Progenitor cell of endocrine pancreas (in vitro differentiated cells): ENCODE measurements around the gene ARFGAP2. TPM values are rescaled to one million over a fixed set of nuclear protein-coding genes. Genes with fewer than 3 reads are reported as not detected.

Experiments
- DNase-seq: peaks from one replicate; pipeline ENCODE4 v3.0.0; 2021; ENCODE audit warnings: low spot score; ENCODE audit not compliant: unreplicated experiment
- H3K27ac Mint-ChIP-seq: 2 replicates; pipeline ENCODE4 v1.8.0; 2021; ENCODE audit warnings: mild to moderate bottlenecking, moderate library complexity, mixed read lengths
- H3K27me3 Mint-ChIP-seq: 2 replicates; pipeline ENCODE4 v1.8.0; 2021; ENCODE audit warnings: mixed read lengths
- H3K36me3 Mint-ChIP-seq: 2 replicates; pipeline ENCODE4 v1.8.0; 2022; ENCODE audit warnings: mixed read lengths; ENCODE audit not compliant: insufficient read depth
- H3K4me1 Mint-ChIP-seq: 2 replicates; pipeline ENCODE4 v1.8.0; 2021; ENCODE audit warnings: low read depth, mixed read lengths
- H3K4me3 Mint-ChIP-seq: 2 replicates; pipeline ENCODE4 v1.8.0; 2021; ENCODE audit warnings: low read depth, mild to moderate bottlenecking, moderate library complexity, mixed read lengths
- H3K9me3 Mint-ChIP-seq: 2 replicates; pipeline ENCODE4 v1.8.0; 2021; ENCODE audit warnings: low read depth, mixed read lengths
- CTCF ChIP-seq: fragments of 200-600 bp; sonication (generic); IDR thresholded peaks from one replicate; pipeline ENCODE4 v1.5.0; 2021; ENCODE audit warnings: antibody characterized with exemption, mild to moderate bottlenecking; ENCODE audit not compliant: unreplicated experiment
- total RNA-seq: library from RNA; stranded (reverse); gene quantifications from 2 replicates; pipeline ENCODE4 v1.2.1, GENCODE V29; 2021

The ARFGAP2 gene
- total RNA-seq, 1 donor from 2014 or later: 109 TPM

- no peak for TF ChIP-seq CTCF
- no peaks in the 10 kb centered on the region for H3K27me3 Mint-ChIP-seq
- no peak overlapping the region for H3K27ac Mint-ChIP-seq
- H3K36me3 Mint-ChIP-seq: peaks cover 2% of the 10 kb centered on the region
- H3K9me3 Mint-ChIP-seq: no peaks in the 10 kb centered on the region
- DNase-seq: no peak
- H3K4me3 Mint-ChIP-seq: no peak overlapping the region
- H3K4me1 Mint-ChIP-seq: peaks cover 1% of the 10 kb centered on the region
These were observed 27.7 kb downstream of the ARFGAP2 start for GRCh38 chr11:47148903-47149531.

DNA sequence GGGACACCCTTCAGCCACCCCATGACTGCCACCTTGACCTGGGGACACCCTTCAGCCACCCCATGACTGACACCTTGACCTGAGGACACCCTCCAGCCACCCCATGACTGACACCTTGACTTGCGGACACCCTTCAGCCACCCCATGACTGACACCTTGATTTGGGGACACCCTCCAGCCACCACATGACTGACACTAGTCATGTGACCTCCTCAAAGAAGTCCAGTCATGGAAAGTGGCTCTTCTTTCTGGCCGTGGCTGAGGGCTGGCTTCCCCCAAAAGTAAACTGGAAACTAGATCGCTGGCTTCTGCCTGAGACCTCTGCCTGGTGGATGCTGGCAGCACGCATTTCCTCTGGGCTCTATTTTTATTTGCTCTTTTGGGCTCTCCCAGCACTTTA, 28.4 kb downstream of the ARFGAP2 start:
- no peak overlapping the region for H3K4me3 Mint-ChIP-seq
- H3K27me3 Mint-ChIP-seq: no peaks in the 10 kb centered on the region
- H3K36me3 Mint-ChIP-seq: peaks cover 2% of the 10 kb centered on the region
- no peak overlapping the region for H3K27ac Mint-ChIP-seq
- peaks cover 1% of the 10 kb centered on the region for H3K4me1 Mint-ChIP-seq
- no peak for DNase-seq
- no peak for TF ChIP-seq CTCF
- H3K9me3 Mint-ChIP-seq: no peaks in the 10 kb centered on the region

DNA sequence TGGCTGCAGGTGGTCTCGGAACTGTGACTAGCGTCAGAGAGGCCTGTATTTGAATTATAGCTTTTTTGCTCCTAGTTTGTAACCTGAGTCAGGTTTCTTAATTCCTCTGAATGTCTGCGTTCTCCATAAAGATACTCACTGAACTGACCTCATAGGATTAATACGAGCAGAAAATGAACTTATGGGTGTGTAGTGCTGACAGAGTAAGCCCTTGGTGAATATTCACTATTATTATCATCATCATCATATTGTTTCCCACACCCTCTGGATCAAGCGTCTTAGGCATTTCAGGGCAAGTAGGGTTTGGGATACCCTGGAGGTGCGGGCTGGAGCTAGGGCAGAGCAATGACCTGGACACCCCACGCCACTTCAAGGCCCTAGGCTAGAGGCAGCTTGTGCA, 29.0 kb downstream of the ARFGAP2 start:
- H3K4me1 Mint-ChIP-seq: no peaks in the 10 kb centered on the region
- H3K27me3 Mint-ChIP-seq: no peaks in the 10 kb centered on the region
- H3K27ac Mint-ChIP-seq: no peak overlapping the region
- H3K9me3 Mint-ChIP-seq: no peaks in the 10 kb centered on the region
- no peak for DNase-seq
- TF ChIP-seq CTCF: no peak
- no peak overlapping the region for H3K4me3 Mint-ChIP-seq
- no peaks in the 10 kb centered on the region for H3K36me3 Mint-ChIP-seq

DNA sequence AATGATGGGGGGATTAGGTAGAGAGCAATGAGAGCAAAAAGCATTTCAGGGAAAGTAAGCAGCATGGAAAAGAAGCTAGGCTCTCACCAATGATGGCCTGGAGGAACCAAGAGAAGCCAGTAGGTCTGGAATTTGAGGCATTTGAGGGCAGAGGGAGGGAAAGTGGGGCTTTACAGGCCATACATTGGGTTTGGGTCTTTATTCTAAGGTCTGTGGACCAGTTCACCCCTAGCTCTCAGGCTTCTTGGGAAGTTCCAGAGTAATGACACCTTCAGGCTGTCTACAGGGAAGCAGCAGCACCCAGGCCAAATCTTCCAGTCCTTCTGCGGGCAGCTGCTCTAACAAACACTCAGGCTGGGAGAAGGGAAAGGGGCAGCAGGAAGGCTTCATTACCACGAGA, 29.4 kb downstream of the ARFGAP2 start:
- TF ChIP-seq CTCF: no peak
- no peaks in the 10 kb centered on the region for H3K9me3 Mint-ChIP-seq
- H3K4me3 Mint-ChIP-seq: no peak overlapping the region
- no peak overlapping the region for H3K27ac Mint-ChIP-seq
- DNase-seq: no peak
- no peaks in the 10 kb centered on the region for H3K27me3 Mint-ChIP-seq
- no peaks in the 10 kb centered on the region for H3K36me3 Mint-ChIP-seq
- no peaks in the 10 kb centered on the region for H3K4me1 Mint-ChIP-seq

GRCh38 chr11:47144541-47144940, 32.1 kb downstream of the ARFGAP2 start:
- H3K27ac Mint-ChIP-seq: no peak overlapping the region
- no peak overlapping the region for H3K4me3 Mint-ChIP-seq
- no peak for TF ChIP-seq CTCF
- DNase-seq: no peak
- H3K4me1 Mint-ChIP-seq: no peaks in the 10 kb centered on the region
- no peaks in the 10 kb centered on the region for H3K9me3 Mint-ChIP-seq
- H3K36me3 Mint-ChIP-seq: no peaks in the 10 kb centered on the region
- no peaks in the 10 kb centered on the region for H3K27me3 Mint-ChIP-seq
